Measurements from ENCODE around the gene SDK2. TPM values are rescaled to one million over a fixed set of nuclear protein-coding genes. Genes with fewer than 3 reads are reported as not detected.

Gene SDK2
- total RNA-seq, 1 experiment from 2014 or later, result not detected

GRCh38 chr17:73635101-73635817 lies 9.0 kb downstream of the SDK2 start:
- DNase-seq (ENCODE audit: low spot score), result no peak

GRCh38 chr17:73634629-73635028 lies 9.6 kb downstream of the SDK2 start:
- DNase-seq (ENCODE audit: low spot score), result no peak

GRCh38 chr17:73633736-73634135 lies 10.5 kb downstream of the SDK2 start:
- no peak for DNase-seq (ENCODE audit: low spot score)

- DNase-seq (ENCODE audit: low spot score), result no peak
Measured at GRCh38 chr17:73632513-73632912, 11.7 kb downstream of the SDK2 start.

- no peak for DNase-seq (ENCODE audit: low spot score)
Measured at GRCh38 chr17:73630965-73631595, 13.2 kb downstream of the SDK2 start.

- no peak for DNase-seq (ENCODE audit: low spot score)
Measured at GRCh38 chr17:73630531-73630930, 13.7 kb downstream of the SDK2 start.

GRCh38 chr17:73628642-73629552 lies 15.3 kb downstream of the SDK2 start:
- no peak for DNase-seq (ENCODE audit: low spot score)

GRCh38 chr17:73625991-73626673 lies 18.1 kb downstream of the SDK2 start:
- no peak for DNase-seq (ENCODE audit: low spot score)

GRCh38 chr17:73625006-73625405 lies 19.2 kb downstream of the SDK2 start:
- DNase-seq (ENCODE audit: low spot score), result no peak

GRCh38 chr17:73624496-73624988 lies 19.7 kb downstream of the SDK2 start:
- no peak for DNase-seq (ENCODE audit: low spot score)

GRCh38 chr17:73623818-73624217 lies 20.4 kb downstream of the SDK2 start:
- DNase-seq (ENCODE audit: low spot score), result no peak

- no peak for DNase-seq (ENCODE audit: low spot score)
Measured at GRCh38 chr17:73623247-73623646, 21.0 kb downstream of the SDK2 start.

- DNase-seq (ENCODE audit: low spot score), result no peak
Measured at GRCh38 chr17:73622381-73622780, 21.9 kb downstream of the SDK2 start.

- no peak for DNase-seq (ENCODE audit: low spot score)
Measured at GRCh38 chr17:73621685-73622084, 22.6 kb downstream of the SDK2 start.

- no peak for DNase-seq (ENCODE audit: low spot score)
Measured at GRCh38 chr17:73620414-73620813, 23.8 kb downstream of the SDK2 start.

- no peak for DNase-seq (ENCODE audit: low spot score)
Measured at GRCh38 chr17:73617501-73617900, 26.7 kb downstream of the SDK2 start.

- no peak for DNase-seq (ENCODE audit: low spot score)
Measured at GRCh38 chr17:73616873-73617404, 27.3 kb downstream of the SDK2 start.

- DNase-seq (ENCODE audit: low spot score), result no peak
Measured at GRCh38 chr17:73616120-73616872, 27.9 kb downstream of the SDK2 start.

- DNase-seq (ENCODE audit: low spot score), result no peak
Measured at GRCh38 chr17:73614256-73614655, 30.0 kb downstream of the SDK2 start.
